Measurements from ENCODE around the gene SPATA24.

DNA sequence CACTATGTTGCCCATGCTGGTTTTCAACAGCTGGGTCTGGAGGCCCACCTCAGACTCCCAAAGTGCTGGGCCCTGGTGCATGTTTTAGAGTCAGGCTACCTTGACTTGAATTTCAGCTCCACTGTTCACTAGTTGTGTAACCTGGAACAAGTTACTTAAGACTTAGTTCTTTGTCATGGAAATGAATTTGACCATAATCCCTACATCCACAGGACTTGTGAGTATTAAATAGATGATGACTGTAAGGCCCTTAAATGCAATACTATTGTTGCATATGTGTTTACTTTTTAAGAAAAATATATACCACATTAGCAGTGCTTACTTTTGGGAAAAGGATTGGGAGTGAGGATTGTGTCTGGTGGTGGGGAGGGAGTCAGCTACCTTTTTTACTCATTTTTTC is 45.8 kb downstream of the SPATA24 start:
- no peak for TF ChIP-seq GATA2 (IDR thresholded peaks at IDR 0.05; ENCODE audit: low read depth, low read length)
- no peak for TF ChIP-seq GATA3 (IDR thresholded peaks at IDR 0.05; ENCODE audit: low read depth, low read length)

All from SH-SY5Y (cell line).